Spinal cord (tissue), 10 donors: Measurements from ENCODE around the gene CCT7. TPM values are rescaled to one million over a fixed set of nuclear protein-coding genes. Genes with fewer than 3 reads are reported as not detected.

ENCODE experiments used
- DNase-seq, 6 donors: peaks; one replicate each; pipeline versions ENCODE4 v3.0.0 to v3.0.0-alpha.2; 2013 to 2015; ENCODE audit warnings: low spot score in 6 of 6, low read depth in 4 of 6
- H3K27ac ChIP-seq: one replicate; pipeline ENCODE4 v1.5.1; 2013; ENCODE audit warnings: low read depth, low read length, control low read depth
- H3K27me3 ChIP-seq: one replicate; pipeline ENCODE4 v1.6.1; 2013; ENCODE audit warnings: low read length; ENCODE audit not compliant: control insufficient read depth, insufficient read depth
- H3K36me3 ChIP-seq: one replicate; pipeline ENCODE4 v1.6.1; 2013; ENCODE audit warnings: low read length; ENCODE audit not compliant: control insufficient read depth, insufficient read depth
- H3K4me1 ChIP-seq: one replicate; pipeline ENCODE4 v1.6.1; 2013; ENCODE audit warnings: low read length; ENCODE audit not compliant: control insufficient read depth, insufficient read depth
- H3K4me3 ChIP-seq: one replicate; pipeline ENCODE4 v1.5.1; 2013; ENCODE audit warnings: low read depth, low read length, control low read depth
- H3K9me3 ChIP-seq: one replicate; pipeline ENCODE4 v1.6.1; 2013; ENCODE audit warnings: low read length; ENCODE audit not compliant: control insufficient read depth, insufficient read depth
- WGBS: methylation state at CpG from one replicate; pipeline ENCODE4 v1.1.5; 2013; ENCODE audit warnings: missing lambda C conversion rate; ENCODE audit not compliant: insufficient coverage; 5-methylcytosine and 5-hydroxymethylcytosine counted together
- polyA plus RNA-seq, 2 donors: library from polyadenylated mRNA; unstranded; fragments of 120-200 nt; gene quantifications; one replicate each; pipeline ENCODE4 v1.2.1, GENCODE V29; 2013; ENCODE audit not compliant: insufficient read length in 2 of 2
- total RNA-seq, 2 donors: library from RNA; depleted of rRNA in 1 of 2; stranded (reverse); fragments of 120-200 nt in 1 of 2; fragments of >200 nt in 1 of 2; gene quantifications; one replicate each; pipeline versions ENCODE4 v1.2.3 to v1.2.4, GENCODE V29; 2013 to 2014
- donor health status: healthy.

The CCT7 gene
- total and polyA plus RNA-seq, 4 donors = 194 to 248 (median 219) TPM

- Histone ChIP-seq H3K4me3 (no peak overlapping the region), H3K27me3 (no peaks in the 10 kb centered on the region), H3K4me1 (peaks cover 12% of the 10 kb centered on the region), H3K9me3 (no peaks in the 10 kb centered on the region), H3K36me3 (peaks cover 7% of the 10 kb centered on the region), H3K27ac (no peak overlapping the region)
- no peak for DNase-seq
- no CpG with 5 or more reads among the region's 3 CpGs for WGBS
Observed at GRCh38 chr2:73238149-73238548, 4.0 kb downstream of the CCT7 start.

GRCh38 chr2:73238976-73239375, 4.9 kb downstream of the CCT7 start:
- H3K4me1 ChIP-seq = peaks cover 9% of the 10 kb centered on the region
- H3K36me3 ChIP-seq = peaks cover 9% of the 10 kb centered on the region
- 100% methylated on average over 1 of the region's 1 CpG for WGBS

DNA sequence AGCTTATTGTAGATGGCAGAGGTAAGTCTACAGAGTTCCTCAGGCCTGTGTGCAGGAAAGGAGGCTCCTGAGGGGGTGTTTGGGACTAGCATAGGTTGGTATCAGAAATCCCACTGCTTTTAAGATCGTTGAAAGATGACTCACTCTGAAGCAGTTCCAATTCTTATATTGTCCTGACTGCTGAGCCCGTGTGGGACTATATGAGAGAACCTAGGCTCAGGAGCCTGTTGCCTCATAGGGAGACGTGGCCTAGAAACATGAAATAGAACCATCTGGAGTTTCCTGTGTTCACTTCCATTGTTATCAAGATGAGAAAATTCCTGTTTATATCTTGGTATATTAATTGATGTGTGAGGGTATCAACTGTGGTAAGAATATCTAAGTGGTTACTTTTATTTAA, 5.7 kb downstream of the CCT7 start:
- Histone ChIP-seq H3K36me3 (peaks cover 15% of the 10 kb centered on the region), H3K9me3 (no peaks in the 10 kb centered on the region), H3K27ac (no peak overlapping the region), H3K4me3 (no peak overlapping the region), H3K27me3 (no peaks in the 10 kb centered on the region), H3K4me1 (peaks cover 7% of the 10 kb centered on the region)
- DNase-seq = no peak
- WGBS = 82% methylated on average over 2 of the region's 3 CpGs

More at GRCh38 chr2:73238976-73239375, 4.9 kb downstream of the CCT7 start:
- no peak for DNase-seq
- Histone ChIP-seq H3K27ac (no peak overlapping the region), H3K27me3 (no peaks in the 10 kb centered on the region), H3K9me3 (no peaks in the 10 kb centered on the region), H3K4me3 (no peak overlapping the region)

GRCh38 chr2:73243884-73244570, 9.9 kb downstream of the CCT7 start:
- DNase-seq = peak in 2 of 6 donors; percentile 68 to 83
- Histone ChIP-seq H3K27ac (peak overlapping the region; percentile 10), H3K27me3 (no peaks in the 10 kb centered on the region), H3K4me1 (peaks cover 2% of the 10 kb centered on the region), H3K36me3 (peaks cover 45% of the 10 kb centered on the region), H3K9me3 (no peaks in the 10 kb centered on the region), H3K4me3 (no peak overlapping the region)
- 19% methylated on average over 3 of the region's 5 CpGs for WGBS

GRCh38 chr2:73244580-73244979, 10.5 kb downstream of the CCT7 start:
- H3K27ac ChIP-seq = no peak overlapping the region
- WGBS = 67% methylated on average over 1 of the region's 3 CpGs
- no peak for DNase-seq
- peaks cover 50% of the 10 kb centered on the region for H3K36me3 ChIP-seq
- no peak overlapping the region for H3K4me3 ChIP-seq
- H3K9me3 ChIP-seq = no peaks in the 10 kb centered on the region
- peaks cover 2% of the 10 kb centered on the region for H3K4me1 ChIP-seq
- no peaks in the 10 kb centered on the region for H3K27me3 ChIP-seq

GRCh38 chr2:73246850-73247249, 12.7 kb downstream of the CCT7 start:
- no peaks in the 10 kb centered on the region for H3K9me3 ChIP-seq
- no peak for DNase-seq
- peaks cover 69% of the 10 kb centered on the region for H3K36me3 ChIP-seq
- H3K4me3 ChIP-seq = no peak overlapping the region
- 84% methylated on average over 3 of the region's 3 CpGs for WGBS
- peaks cover 2% of the 10 kb centered on the region for H3K4me1 ChIP-seq
- H3K27ac ChIP-seq = no peak overlapping the region
- H3K27me3 ChIP-seq = no peaks in the 10 kb centered on the region

- 92% methylated on average over 8 of the region's 9 CpGs for WGBS
- Histone ChIP-seq H3K36me3 (peaks cover 71% of the 10 kb centered on the region), H3K4me3 (no peak overlapping the region), H3K27me3 (no peaks in the 10 kb centered on the region), H3K4me1 (no peaks in the 10 kb centered on the region), H3K27ac (no peak overlapping the region), H3K9me3 (no peaks in the 10 kb centered on the region)
- DNase-seq = no peak
Observed at GRCh38 chr2:73249636-73250035, 15.5 kb downstream of the CCT7 start.

DNA sequence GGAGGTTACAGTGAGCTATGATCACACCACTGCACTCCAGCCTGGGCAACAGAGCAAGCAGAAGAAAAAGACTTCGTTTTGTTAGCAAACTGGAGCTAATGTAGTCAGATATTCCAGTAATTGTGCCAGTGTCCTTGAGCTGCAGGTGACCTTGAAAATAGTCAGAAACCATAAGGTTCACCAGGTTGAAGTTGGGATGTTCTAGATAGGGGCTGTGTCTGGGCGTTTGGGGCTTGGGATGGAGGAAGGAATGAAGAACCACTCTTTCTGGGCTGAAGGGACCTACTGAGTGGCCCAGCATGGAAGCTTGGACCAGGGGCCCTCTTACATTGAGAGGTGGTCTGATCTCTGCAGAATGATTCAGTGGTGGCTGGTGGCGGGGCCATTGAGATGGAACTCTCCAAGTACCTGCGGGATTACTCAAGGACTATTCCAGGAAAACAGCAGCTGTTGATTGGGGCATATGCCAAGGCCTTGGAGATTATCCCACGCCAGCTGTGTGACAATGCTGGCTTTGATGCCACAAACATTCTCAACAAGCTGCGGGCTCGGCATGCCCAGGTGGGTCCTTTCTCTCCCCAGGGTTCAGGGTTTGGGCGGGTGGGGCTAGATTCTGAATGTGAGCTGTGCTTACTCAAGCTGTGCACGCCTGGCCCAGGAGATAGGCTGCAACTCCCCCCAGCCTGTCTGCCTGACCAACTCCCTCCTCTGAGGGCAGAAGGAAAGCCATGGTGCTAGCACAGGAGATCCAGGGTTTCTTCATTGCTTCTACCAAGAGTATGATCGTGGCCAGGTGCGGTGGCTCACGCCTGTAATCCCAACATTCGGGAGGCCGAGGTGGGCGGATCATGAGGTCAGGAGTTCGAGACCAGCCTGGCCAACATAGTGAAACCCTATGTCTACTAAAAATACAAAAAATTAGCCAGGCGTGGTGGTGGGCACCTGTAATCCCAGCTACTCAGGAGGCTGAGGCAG, 17.1 kb downstream of the CCT7 start:
- H3K27me3 ChIP-seq = no peaks in the 10 kb centered on the region
- DNase-seq = no peak
- WGBS = 87% methylated on average over 17 of the region's 17 CpGs
- H3K36me3 ChIP-seq = peaks cover 74% of the 10 kb centered on the region
- no peak overlapping the region for H3K27ac ChIP-seq
- no peak overlapping the region for H3K4me3 ChIP-seq
- H3K4me1 ChIP-seq = no peaks in the 10 kb centered on the region
- H3K9me3 ChIP-seq = no peaks in the 10 kb centered on the region

DNA sequence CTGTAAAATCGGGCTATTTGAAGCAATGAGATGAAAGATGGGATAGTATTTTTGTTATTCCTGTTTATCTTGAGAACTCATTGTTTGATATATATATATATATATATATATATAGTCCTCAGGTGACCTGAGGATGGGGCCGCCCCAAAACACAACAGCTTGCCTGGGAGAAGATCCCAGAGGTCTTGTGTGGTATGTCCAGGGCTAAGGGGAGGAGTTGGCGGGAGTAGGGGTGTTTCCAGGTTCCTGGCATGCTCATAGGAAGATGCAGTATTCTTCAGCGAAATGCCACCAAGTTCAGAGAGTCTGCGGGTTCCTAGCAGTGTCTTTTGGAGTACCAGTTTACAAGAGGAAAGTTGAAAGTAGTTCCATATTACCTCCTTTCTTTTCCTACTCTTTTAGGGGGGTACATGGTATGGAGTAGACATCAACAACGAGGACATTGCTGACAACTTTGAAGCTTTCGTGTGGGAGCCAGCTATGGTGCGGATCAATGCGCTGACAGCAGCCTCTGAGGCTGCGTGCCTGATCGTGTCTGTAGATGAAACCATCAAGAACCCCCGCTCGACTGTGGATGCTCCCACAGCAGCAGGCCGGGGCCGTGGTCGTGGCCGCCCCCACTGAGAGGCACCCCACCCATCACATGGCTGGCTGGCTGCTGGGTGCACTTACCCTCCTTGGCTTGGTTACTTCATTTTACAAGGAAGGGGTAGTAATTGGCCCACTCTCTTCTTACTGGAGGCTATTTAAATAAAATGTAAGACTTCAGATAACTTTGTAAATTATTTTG, 18.3 kb downstream of the CCT7 start:
- DNase-seq = no peak
- Histone ChIP-seq H3K9me3 (no peaks in the 10 kb centered on the region), H3K4me1 (no peaks in the 10 kb centered on the region), H3K27me3 (no peaks in the 10 kb centered on the region), H3K27ac (no peak overlapping the region), H3K36me3 (peaks cover 69% of the 10 kb centered on the region), H3K4me3 (no peak overlapping the region)
- 97% methylated on average over 7 of the region's 17 CpGs for WGBS
